GM19023 (cell line): ENCODE results near the gene FMN2.
"Not testable (repeated sequence)": the region's sequence is repeated elsewhere in the genome, so short reads cannot be mapped to it uniquely, and the experiment has no call there.

Experiments used
- ATAC-seq: cut with Tn5 transposase; IDR thresholded peaks from one replicate; pipeline ENCODE4 v1.9.1; 2021; ENCODE audit warnings: mild to moderate bottlenecking, moderate library complexity; ENCODE audit not compliant: unreplicated experiment

Gene FMN2

GRCh38 chr1:240134596-240134995 lies 42.9 kb downstream of the FMN2 start:
- no peak for ATAC-seq

GRCh38 chr1:240136402-240136801 lies 44.7 kb downstream of the FMN2 start:
- ATAC-seq, result no peak

- no peak for ATAC-seq
These were observed 47.2 kb downstream of the FMN2 start for GRCh38 chr1:240138867-240139266.

- no peak for ATAC-seq
These were observed 47.8 kb downstream of the FMN2 start for GRCh38 chr1:240139511-240139910.

- no peak for ATAC-seq
These were observed 53.4 kb downstream of the FMN2 start for GRCh38 chr1:240145120-240145519.

GRCh38 chr1:240148333-240148732 lies 56.6 kb downstream of the FMN2 start:
- no peak for ATAC-seq

- no peak for ATAC-seq
These were observed 57.9 kb downstream of the FMN2 start for GRCh38 chr1:240149484-240150094.

- ATAC-seq, result no peak
These were observed 59.6 kb downstream of the FMN2 start for GRCh38 chr1:240151136-240151735.

- ATAC-seq, result no peak
These were observed 61.1 kb downstream of the FMN2 start for GRCh38 chr1:240152611-240153297.

GRCh38 chr1:240155605-240156004 lies 63.9 kb downstream of the FMN2 start:
- ATAC-seq, result no peak

GRCh38 chr1:240164742-240165141 lies 73.1 kb downstream of the FMN2 start:
- no peak for ATAC-seq

- ATAC-seq, result no peak
These were observed 77.5 kb downstream of the FMN2 start for GRCh38 chr1:240169188-240169587.

GRCh38 chr1:240170266-240170665 lies 78.6 kb downstream of the FMN2 start:
- no peak for ATAC-seq

GRCh38 chr1:240170806-240171205 lies 79.1 kb downstream of the FMN2 start:
- no peak for ATAC-seq

GRCh38 chr1:240171907-240172306 lies 80.2 kb downstream of the FMN2 start:
- no peak for ATAC-seq

- ATAC-seq, result no peak
These were observed 82.2 kb downstream of the FMN2 start for GRCh38 chr1:240173836-240174235.

- no peak for ATAC-seq
These were observed 83.1 kb downstream of the FMN2 start for GRCh38 chr1:240174734-240175133.

- no peak for ATAC-seq
These were observed 86.7 kb downstream of the FMN2 start for GRCh38 chr1:240178366-240178765.

GRCh38 chr1:240184682-240185081 lies 93.0 kb downstream of the FMN2 start:
- ATAC-seq, result not testable (repeated sequence)

GRCh38 chr1:240188139-240188538 lies 96.5 kb downstream of the FMN2 start:
- ATAC-seq, result no peak

GRCh38 chr1:240189386-240189989 lies 97.8 kb downstream of the FMN2 start:
- no peak for ATAC-seq

GRCh38 chr1:240190881-240191401 lies 99.3 kb downstream of the FMN2 start:
- ATAC-seq, result no peak
